G401 (cell line): Measurements from ENCODE around the gene KCND2. TPM values are rescaled to one million over a fixed set of nuclear protein-coding genes. Genes with fewer than 3 reads are reported as not detected.
"Not testable (repeated sequence)": the region's sequence is repeated elsewhere in the genome, so short reads cannot be mapped to it uniquely, and the experiment has no call there.

Source experiments
- DNase-seq: peaks from one replicate; pipeline ENCODE4 v3.0.0-alpha.2; 2015; ENCODE audit warnings: low spot score
- in situ Hi-C: cut with HindIII; loops from 2 replicates; pipeline ENCODE4 v1.10.0; 2016; ENCODE audit warnings: low sequenced_read_pairs, mixed read lengths
- total RNA-seq: library from RNA; depleted of rRNA; stranded (reverse); fragments of >200 nt; shearing (Covaris generic); gene quantifications from 2 replicates; pipeline ENCODE4 v1.2.3, GENCODE V29; 2014

The KCND2 gene
- total RNA-seq, 1 experiment from 2014 or later, result not detected

GRCh38 chr7:120628251-120628650, 355.3 kb downstream of the KCND2 start:
- DNase-seq, result no peak
- in situ Hi-C loops, result no loop called here

GRCh38 chr7:120639884-120640283, 366.9 kb downstream of the KCND2 start:
- DNase-seq, result no peak
- in situ Hi-C loops, result no loop called here

- in situ Hi-C loops, result no loop called here
- DNase-seq, result peak; percentile 82
Observed at GRCh38 chr7:120645966-120646365, 373.0 kb downstream of the KCND2 start.

GRCh38 chr7:120654241-120654640, 381.3 kb downstream of the KCND2 start:
- no peak for DNase-seq
- in situ Hi-C loops, result no loop called here

DNA sequence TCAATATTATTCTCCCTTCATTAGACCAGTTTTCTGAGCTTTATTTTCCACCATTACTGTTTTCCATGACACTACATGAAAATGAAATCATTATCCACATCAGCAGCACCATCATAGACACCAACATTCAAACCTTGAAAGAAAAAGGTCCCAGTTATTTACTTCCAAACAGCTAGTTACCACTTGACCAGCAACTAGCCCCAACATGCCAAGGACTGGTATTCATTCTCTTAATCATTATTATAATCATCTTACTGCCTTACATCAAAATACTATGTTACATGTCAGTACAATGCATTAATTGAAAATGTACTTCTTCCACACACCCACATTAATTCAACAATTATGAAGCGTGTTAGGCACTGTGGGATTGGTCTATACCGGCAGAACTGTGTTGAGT, 385.5 kb downstream of the KCND2 start:
- in situ Hi-C loops, result no loop called here
- DNase-seq, result no peak

- in situ Hi-C loops, result no loop called here
- DNase-seq, result no peak
Observed at GRCh38 chr7:120662291-120662690, 389.3 kb downstream of the KCND2 start.

GRCh38 chr7:120665068-120665467, 392.1 kb downstream of the KCND2 start:
- in situ Hi-C loops, result no loop called here
- no peak for DNase-seq

- in situ Hi-C loops, result no loop called here
- DNase-seq, result no peak
Observed at GRCh38 chr7:120675076-120675475, 402.1 kb downstream of the KCND2 start.

DNA sequence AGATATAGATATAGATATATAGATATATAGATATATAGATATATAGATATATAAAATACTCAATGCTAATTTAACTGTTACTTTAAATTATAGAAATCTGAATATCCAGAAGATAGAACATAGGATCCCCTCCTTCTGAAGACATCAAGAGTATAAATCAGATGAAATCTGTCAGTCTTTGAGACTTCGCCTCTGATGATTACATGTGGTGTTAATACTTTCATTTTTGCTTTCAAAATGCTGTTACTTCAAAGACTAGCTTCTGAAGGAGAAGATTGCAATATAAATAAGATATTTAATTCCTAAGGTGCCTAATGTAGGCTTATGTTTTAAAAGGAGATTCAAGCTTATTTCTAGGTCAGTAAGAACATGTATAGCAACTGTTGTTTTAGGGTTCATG, 404.6 kb downstream of the KCND2 start:
- in situ Hi-C loops, result no loop called here
- no peak for DNase-seq

DNA sequence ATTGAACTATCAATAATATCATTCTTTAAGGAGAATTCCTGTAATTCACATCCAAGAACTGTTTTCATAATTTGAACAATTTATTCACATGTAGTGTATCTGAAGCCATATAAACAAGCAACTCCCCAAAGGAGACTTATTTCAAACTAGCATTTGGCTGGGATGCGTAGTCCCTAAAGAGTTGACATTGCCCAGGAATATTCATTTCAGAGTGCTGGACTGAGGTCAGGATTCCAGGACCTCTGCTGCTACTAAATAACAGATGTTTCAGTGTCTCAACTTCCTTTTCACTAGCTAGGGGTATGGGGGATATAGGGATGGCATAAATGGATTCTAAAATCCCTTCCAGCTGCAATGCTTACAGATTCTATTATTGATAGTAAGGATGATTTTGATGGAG, 408.0 kb downstream of the KCND2 start:
- in situ Hi-C loops, result no loop called here

GRCh38 chr7:120684463-120684862, 411.5 kb downstream of the KCND2 start:
- no peak for DNase-seq
- in situ Hi-C loops, result no loop called here

More for the DNA sequence above, 408.0 kb downstream of the KCND2 start:
- DNase-seq, result no peak

- in situ Hi-C loops, result no loop called here
- DNase-seq, result no peak
Observed at GRCh38 chr7:120691915-120692314, 418.9 kb downstream of the KCND2 start.

GRCh38 chr7:120695848-120696247, 422.9 kb downstream of the KCND2 start:
- in situ Hi-C loops, result no loop called here

DNA sequence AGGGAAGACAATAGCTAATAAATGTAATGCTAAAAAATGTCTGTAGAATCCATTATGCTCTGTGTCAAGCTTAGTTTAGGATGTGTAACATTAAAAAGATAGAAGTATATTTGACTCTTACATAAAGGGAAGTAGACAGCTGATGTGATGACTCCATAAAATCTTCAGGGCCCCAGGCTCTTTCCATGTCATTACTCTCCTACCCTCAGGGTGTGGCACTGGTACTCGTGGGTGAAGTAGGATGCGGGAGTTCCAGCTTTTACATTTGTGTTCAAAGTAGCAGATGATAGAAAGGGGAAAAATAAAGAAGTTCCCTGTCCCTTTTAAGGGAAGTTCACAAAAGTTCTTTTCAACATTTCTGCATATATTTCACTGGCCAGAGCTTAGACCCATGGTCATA, 427.8 kb downstream of the KCND2 start:
- no peak for DNase-seq
- in situ Hi-C loops, result no loop called here

More at GRCh38 chr7:120695848-120696247, 422.9 kb downstream of the KCND2 start:
- no peak for DNase-seq

DNA sequence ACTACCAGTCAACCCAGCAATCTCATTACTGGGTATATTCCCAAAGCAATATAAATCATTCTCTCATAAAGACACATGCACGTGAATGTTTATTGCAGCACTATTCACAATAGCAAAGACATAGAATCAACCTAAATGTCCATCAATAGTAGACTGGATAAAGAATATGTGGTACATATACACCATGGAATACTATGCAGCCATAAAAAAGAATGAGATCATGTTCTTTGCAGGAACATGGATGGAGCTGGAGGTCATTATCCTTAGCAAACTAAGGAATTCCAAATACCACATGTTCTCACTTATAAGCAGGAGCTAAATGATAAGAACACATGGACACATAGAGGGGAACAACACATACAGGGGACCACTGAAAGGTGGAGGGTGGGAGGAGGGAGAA, 429.4 kb downstream of the KCND2 start:
- in situ Hi-C loops, DNase-seq: not testable (repeated sequence)

GRCh38 chr7:120703585-120704240, 430.7 kb downstream of the KCND2 start:
- peak; percentile 70 for DNase-seq
- in situ Hi-C loops, result no loop called here

- in situ Hi-C loops, result no loop called here
- no peak for DNase-seq
Observed at GRCh38 chr7:120709252-120709971, 436.4 kb downstream of the KCND2 start.

- no peak for DNase-seq
- in situ Hi-C loops, result no loop called here
Observed at GRCh38 chr7:120709972-120710320, 437.0 kb downstream of the KCND2 start.

- in situ Hi-C loops, result no loop called here
- DNase-seq, result no peak
Observed at GRCh38 chr7:120714945-120715344, 442.0 kb downstream of the KCND2 start.

- no peak for DNase-seq
- in situ Hi-C loops, result no loop called here
Observed at GRCh38 chr7:120716307-120716706, 443.3 kb downstream of the KCND2 start.

DNA sequence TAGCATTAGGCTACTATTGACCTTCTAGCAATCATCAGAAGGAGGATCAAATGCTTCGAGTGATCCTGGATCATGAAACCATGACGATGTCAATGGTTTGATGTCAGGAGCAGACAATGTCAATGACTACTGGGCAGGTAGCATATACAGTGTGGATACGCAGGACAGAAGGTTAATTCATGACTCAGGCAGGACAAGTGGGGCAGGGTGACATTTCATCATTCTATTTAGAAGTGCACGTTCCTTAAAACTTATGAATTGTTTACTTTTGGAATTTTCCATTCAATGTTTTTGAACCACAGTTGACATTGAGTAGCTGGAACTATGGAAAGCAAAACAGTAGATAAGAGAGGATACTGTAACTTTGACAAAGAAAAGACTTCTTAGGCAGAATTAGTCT, 444.2 kb downstream of the KCND2 start:
- in situ Hi-C loops, result no loop called here

More for the DNA sequence above, 444.2 kb downstream of the KCND2 start:
- DNase-seq, result no peak
